ENCODE data around the gene ENTPD1.

The ENTPD1 gene

DNA sequence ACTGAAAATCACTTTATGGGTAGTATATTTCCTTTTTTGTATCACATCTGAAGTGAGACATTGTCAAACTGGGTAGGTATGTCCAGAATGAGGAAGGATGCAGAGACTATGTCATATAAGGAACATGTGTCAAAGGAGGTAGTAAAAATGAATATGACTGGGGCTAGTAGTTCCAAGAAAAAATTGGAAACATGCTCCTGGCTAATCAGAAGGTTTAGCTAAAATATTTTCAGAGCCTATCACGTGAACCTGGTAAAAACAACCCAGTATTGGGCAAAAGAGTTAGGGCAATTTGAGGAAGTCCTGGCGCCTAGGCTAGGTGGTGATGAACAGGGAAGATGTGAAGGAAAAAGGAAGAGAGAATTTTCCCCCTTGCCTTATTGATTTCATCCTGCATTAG, 26.4 kb downstream of the ENTPD1 start:
- ChIA-PET CTCF (interaction anchor here (0.5 to 1.2 kb wide), 5 partner anchors 56 to 554 kb away, joined by 3 to 4 read pairs (median 3); no protein-coding TSS in a partner anchor), POLR2A (no interaction called here)
- no peaks in the 10 kb centered on the region for H3K4me1 ChIP-seq (ENCODE audit: control insufficient read depth, insufficient read depth, low read length)
- no peaks in the 10 kb centered on the region for H3K9me3 ChIP-seq (ENCODE audit: control insufficient read depth, insufficient read depth, low read depth, low read length)
- no peak for TF ChIP-seq ZNF157 (tag by site-specific recombination; IDR thresholded peaks at IDR 0.05)
- TF ChIP-seq, protein P1, sequence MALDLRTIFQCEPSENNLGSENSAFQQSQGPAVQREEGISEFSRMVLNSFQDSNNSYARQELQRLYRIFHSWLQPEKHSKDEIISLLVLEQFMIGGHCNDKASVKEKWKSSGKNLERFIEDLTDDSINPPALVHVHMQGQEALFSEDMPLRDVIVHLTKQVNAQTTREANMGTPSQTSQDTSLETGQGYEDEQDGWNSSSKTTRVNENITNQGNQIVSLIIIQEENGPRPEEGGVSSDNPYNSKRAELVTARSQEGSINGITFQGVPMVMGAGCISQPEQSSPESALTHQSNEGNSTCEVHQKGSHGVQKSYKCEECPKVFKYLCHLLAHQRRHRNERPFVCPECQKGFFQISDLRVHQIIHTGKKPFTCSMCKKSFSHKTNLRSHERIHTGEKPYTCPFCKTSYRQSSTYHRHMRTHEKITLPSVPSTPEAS (tag by site-specific recombination; IDR thresholded peaks at IDR 0.05): no peak
- TF ChIP-seq ZNF24 (tag by site-specific recombination; IDR thresholded peaks at IDR 0.05): no peak
- TF ChIP-seq, protein P2, sequence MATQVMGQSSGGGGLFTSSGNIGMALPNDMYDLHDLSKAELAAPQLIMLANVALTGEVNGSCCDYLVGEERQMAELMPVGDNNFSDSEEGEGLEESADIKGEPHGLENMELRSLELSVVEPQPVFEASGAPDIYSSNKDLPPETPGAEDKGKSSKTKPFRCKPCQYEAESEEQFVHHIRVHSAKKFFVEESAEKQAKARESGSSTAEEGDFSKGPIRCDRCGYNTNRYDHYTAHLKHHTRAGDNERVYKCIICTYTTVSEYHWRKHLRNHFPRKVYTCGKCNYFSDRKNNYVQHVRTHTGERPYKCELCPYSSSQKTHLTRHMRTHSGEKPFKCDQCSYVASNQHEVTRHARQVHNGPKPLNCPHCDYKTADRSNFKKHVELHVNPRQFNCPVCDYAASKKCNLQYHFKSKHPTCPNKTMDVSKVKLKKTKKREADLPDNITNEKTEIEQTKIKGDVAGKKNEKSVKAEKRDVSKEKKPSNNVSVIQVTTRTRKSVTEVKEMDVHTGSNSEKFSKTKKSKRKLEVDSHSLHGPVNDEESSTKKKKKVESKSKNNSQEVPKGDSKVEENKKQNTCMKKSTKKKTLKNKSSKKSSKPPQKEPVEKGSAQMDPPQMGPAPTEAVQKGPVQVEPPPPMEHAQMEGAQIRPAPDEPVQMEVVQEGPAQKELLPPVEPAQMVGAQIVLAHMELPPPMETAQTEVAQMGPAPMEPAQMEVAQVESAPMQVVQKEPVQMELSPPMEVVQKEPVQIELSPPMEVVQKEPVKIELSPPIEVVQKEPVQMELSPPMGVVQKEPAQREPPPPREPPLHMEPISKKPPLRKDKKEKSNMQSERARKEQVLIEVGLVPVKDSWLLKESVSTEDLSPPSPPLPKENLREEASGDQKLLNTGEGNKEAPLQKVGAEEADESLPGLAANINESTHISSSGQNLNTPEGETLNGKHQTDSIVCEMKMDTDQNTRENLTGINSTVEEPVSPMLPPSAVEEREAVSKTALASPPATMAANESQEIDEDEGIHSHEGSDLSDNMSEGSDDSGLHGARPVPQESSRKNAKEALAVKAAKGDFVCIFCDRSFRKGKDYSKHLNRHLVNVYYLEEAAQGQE (tag by site-specific recombination; IDR thresholded peaks at IDR 0.05): no peak
- TF ChIP-seq ZNF2 (tag by site-specific recombination; IDR thresholded peaks at IDR 0.05): no peak
- TF ChIP-seq SP3 (tag by site-specific recombination; IDR thresholded peaks at IDR 0.05): no peak
- H3K4me3 ChIP-seq (ENCODE audit: low read depth, low read length): no peak overlapping the region
- H3K36me3 ChIP-seq (ENCODE audit: control insufficient read depth in 2 of 2, insufficient read depth in 1 of 2, low read length in 2 of 2): no peaks in the 10 kb centered on the region
- H3K27ac ChIP-seq (ENCODE audit: extremely low read depth, low read depth, low read length): no peak overlapping the region

DNA sequence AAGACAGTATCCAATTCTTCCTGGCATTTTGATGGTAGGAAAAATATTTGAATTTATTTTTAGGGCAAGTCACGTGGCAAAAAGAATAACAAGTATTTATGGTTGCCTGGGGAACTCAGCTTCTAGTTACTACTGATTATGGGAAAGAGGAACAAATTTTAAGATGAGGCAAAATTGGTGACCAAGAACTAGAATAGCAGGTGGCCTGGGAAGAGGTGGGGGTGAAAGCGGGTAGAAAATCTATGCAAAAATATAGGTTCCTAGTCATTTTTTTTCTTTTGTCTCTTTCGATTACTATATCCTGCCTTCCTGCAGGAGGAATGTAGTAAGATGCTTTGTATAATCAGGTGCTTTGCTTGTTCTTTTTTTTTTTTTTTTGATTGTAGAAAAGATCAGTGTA, 27.8 kb downstream of the ENTPD1 start:
- TF ChIP-seq, protein P3, sequence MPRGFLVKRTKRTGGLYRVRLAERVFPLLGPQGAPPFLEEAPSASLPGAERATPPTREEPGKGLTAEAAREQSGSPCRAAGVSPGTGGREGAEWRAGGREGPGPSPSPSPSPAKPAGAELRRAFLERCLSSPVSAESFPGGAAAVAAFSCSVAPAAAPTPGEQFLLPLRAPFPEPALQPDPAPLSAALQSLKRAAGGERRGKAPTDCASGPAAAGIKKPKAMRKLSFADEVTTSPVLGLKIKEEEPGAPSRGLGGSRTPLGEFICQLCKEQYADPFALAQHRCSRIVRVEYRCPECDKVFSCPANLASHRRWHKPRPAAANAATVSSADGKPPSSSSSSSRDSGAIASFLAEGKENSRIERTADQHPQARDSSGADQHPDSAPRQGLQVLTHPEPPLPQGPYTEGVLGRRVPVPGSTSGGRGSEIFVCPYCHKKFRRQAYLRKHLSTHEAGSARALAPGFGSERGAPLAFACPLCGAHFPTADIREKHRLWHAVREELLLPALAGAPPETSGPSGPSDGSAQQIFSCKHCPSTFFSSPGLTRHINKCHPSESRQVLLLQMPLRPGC (tag by site-specific recombination; IDR thresholded peaks at IDR 0.05): no peak
- no peak for TF ChIP-seq ZNF837 (tag by site-specific recombination; IDR thresholded peaks at IDR 0.05)
- TF ChIP-seq, protein P4, sequence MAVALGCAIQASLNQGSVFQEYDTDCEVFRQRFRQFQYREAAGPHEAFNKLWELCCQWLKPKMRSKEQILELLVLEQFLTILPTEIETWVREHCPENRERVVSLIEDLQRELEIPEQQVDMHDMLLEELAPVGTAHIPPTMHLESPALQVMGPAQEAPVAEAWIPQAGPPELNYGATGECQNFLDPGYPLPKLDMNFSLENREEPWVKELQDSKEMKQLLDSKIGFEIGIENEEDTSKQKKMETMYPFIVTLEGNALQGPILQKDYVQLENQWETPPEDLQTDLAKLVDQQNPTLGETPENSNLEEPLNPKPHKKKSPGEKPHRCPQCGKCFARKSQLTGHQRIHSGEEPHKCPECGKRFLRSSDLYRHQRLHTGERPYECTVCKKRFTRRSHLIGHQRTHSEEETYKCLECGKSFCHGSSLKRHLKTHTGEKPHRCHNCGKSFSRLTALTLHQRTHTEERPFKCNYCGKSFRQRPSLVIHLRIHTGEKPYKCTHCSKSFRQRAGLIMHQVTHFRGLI (tag by site-specific recombination; IDR thresholded peaks at IDR 0.05): no peak
- no peak for TF ChIP-seq ZNF112 (tag by site-specific recombination; IDR thresholded peaks at IDR 0.05)
- H3K27ac ChIP-seq (ENCODE audit: extremely low read depth, low read depth, low read length): no peak overlapping the region
- H3K4me3 ChIP-seq (ENCODE audit: low read depth, low read length): no peak overlapping the region
- ChIA-PET POLR2A (no interaction called here), CTCF (interaction anchor here (1.0 to 1.8 kb wide), 2 partner anchors 81 to 90 kb away, joined by 4 to 7 read pairs; partner anchors contain the start of gene TCTN3)
- no peaks in the 10 kb centered on the region for H3K9me3 ChIP-seq (ENCODE audit: control insufficient read depth, insufficient read depth, low read depth, low read length)
- no peaks in the 10 kb centered on the region for H3K36me3 ChIP-seq (ENCODE audit: control insufficient read depth in 2 of 2, insufficient read depth in 1 of 2, low read length in 2 of 2)
- no peaks in the 10 kb centered on the region for H3K4me1 ChIP-seq (ENCODE audit: control insufficient read depth, insufficient read depth, low read length)

DNA sequence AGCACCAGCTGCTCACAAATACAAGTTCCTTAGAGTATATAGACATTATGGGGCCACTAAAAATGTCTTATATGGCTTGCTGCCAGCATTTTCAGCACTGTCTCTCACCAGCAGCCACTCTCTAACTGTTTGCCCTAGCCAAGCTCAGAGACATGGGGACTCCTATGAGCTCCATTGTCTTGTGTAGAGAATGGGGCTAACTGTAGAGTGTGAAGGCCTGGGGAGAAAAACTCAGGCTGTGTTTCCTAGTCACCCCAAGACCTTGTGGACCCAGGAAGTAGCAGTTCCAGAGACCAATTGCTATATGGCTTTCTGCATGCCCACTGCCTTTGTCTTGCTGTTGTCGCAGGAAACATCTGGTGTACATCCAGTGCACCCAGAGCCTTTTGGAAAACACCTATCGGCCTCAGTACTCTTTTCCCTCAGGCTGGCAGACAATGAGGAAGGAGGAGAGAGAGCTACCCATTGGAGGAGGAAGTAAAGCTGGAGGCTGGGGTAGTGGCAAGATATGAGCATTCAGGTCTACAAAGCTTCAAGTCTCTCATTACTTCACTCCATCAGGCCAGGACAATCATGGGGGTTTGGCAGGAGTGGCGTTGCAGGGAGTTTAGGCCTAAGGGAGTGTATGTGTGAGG, 28.4 kb downstream of the ENTPD1 start:
- ChIA-PET CTCF (interaction anchor here (0.6 to 1.8 kb wide), 2 partner anchors 91 to 159 kb away, joined by 3 to 7 read pairs; partner anchors contain the start of gene TCTN3), POLR2A (no interaction called here)
- H3K4me3 ChIP-seq (ENCODE audit: low read depth, low read length): no peak overlapping the region
- no peaks in the 10 kb centered on the region for H3K4me1 ChIP-seq (ENCODE audit: control insufficient read depth, insufficient read depth, low read length)
- no peak overlapping the region for H3K27ac ChIP-seq (ENCODE audit: extremely low read depth, low read depth, low read length)
- no peaks in the 10 kb centered on the region for H3K9me3 ChIP-seq (ENCODE audit: control insufficient read depth, insufficient read depth, low read depth, low read length)
- no peaks in the 10 kb centered on the region for H3K36me3 ChIP-seq (ENCODE audit: control insufficient read depth in 2 of 2, insufficient read depth in 1 of 2, low read length in 2 of 2)
- TF ChIP-seq TCF7L2 (IDR thresholded peaks at IDR 0.05; ENCODE audit: borderline replicate concordance, low read depth, low read length) (no peak), ZNF837 (tag by site-specific recombination; IDR thresholded peaks at IDR 0.05) (no peak), ZFP41 (tag by site-specific recombination; IDR thresholded peaks at IDR 0.05; ENCODE audit: borderline replicate concordance) (no peak), GLIS2 (tag by site-specific recombination; IDR thresholded peaks at IDR 0.05) (no peak)
- TF ChIP-seq, protein P5, sequence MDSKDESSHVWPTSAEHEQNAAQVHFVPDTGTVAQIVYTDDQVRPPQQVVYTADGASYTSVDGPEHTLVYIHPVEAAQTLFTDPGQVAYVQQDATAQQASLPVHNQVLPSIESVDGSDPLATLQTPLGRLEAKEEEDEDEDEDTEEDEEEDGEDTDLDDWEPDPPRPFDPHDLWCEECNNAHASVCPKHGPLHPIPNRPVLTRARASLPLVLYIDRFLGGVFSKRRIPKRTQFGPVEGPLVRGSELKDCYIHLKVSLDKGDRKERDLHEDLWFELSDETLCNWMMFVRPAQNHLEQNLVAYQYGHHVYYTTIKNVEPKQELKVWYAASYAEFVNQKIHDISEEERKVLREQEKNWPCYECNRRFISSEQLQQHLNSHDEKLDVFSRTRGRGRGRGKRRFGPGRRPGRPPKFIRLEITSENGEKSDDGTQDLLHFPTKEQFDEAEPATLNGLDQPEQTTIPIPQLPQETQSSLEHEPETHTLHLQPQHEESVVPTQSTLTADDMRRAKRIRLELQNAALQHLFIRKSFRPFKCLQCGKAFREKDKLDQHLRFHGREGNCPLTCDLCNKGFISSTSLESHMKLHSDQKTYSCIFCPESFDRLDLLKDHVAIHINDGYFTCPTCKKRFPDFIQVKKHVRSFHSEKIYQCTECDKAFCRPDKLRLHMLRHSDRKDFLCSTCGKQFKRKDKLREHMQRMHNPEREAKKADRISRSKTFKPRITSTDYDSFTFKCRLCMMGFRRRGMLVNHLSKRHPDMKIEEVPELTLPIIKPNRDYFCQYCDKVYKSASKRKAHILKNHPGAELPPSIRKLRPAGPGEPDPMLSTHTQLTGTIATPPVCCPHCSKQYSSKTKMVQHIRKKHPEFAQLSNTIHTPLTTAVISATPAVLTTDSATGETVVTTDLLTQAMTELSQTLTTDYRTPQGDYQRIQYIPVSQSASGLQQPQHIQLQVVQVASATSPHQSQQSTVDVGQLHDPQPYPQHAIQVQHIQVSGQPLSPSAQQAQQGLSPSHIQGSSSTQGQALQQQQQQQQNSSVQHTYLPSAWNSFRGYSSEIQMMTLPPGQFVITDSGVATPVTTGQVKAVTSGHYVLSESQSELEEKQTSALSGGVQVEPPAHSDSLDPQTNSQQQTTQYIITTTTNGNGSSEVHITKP (tag by site-specific recombination; IDR thresholded peaks at IDR 0.05): no peak

Measured in HEK293 (cell line).